Calu3 (cell line): Measurements from ENCODE around the gene MSX2. TPM values are rescaled to one million over a fixed set of nuclear protein-coding genes. Genes with fewer than 3 reads are reported as not detected.

Experiments
- BruUV-seq: library from RNA; stranded (reverse); fragments of 400-500 nt; replicated peaks from 2 replicates; lab custom pipeline; 2021; lab: Mats Ljungman, UMichigan
- CTCF ChIA-PET: fragments of 300-600 bp; sonication (Branson Sonifier 250); formaldehyde crosslinking; loops from one replicate; lab custom pipeline; 2022; ENCODE audit warnings: antibody characterized with exemption; lab: Charles Lee
- DNase-seq: peaks from one replicate; pipeline ENCODE4 v3.0.0; 2022
- H3K27ac Mint-ChIP-seq: one replicate; pipeline ENCODE4 v1.8.0; 2022; ENCODE audit warnings: mixed read lengths; ENCODE audit not compliant: unreplicated experiment
- H3K27me3 Mint-ChIP-seq: one replicate; pipeline ENCODE4 v1.8.0; 2022; ENCODE audit warnings: mixed read lengths; ENCODE audit not compliant: unreplicated experiment
- H3K36me3 Mint-ChIP-seq: one replicate; pipeline ENCODE4 v1.8.0; 2022; ENCODE audit warnings: mild to moderate bottlenecking, moderate library complexity, mixed read lengths; ENCODE audit not compliant: insufficient read depth, unreplicated experiment
- H3K4me1 Mint-ChIP-seq: one replicate; pipeline ENCODE4 v1.8.0; 2022; ENCODE audit warnings: mild to moderate bottlenecking, low read depth, mixed read lengths; ENCODE audit not compliant: unreplicated experiment
- H3K4me3 Mint-ChIP-seq: one replicate; pipeline ENCODE4 v1.8.0; 2022; ENCODE audit warnings: mild to moderate bottlenecking, low read depth, moderate library complexity, mixed read lengths; ENCODE audit not compliant: unreplicated experiment
- H3K9me3 Mint-ChIP-seq: one replicate; pipeline ENCODE4 v1.8.0; 2022; ENCODE audit warnings: low read depth, mixed read lengths; ENCODE audit not compliant: unreplicated experiment
- intact Hi-C: fragments of 100-400 bp; cut with micrococcal nuclease; formaldehyde crosslinking; loops from one replicate; pipeline ENCODE4 v1.10.0; 2022; ENCODE audit not compliant: unreplicated experiment
- total RNA-seq: library from RNA; stranded (reverse); gene quantifications from 2 replicates; pipeline ENCODE4 v1.2.3, GENCODE V29; 2022
- TF ChIP-seq, protein P1 (sequence below): fragments of 200-600 bp; IDR thresholded peaks from one replicate; pipeline ENCODE4 v1.8.0; 2022; ENCODE audit warnings: antibody characterized with exemption; ENCODE audit not compliant: unreplicated experiment

The MSX2 gene
- total RNA-seq, 1 experiment from 2014 or later, result 8.4 TPM

DNA sequence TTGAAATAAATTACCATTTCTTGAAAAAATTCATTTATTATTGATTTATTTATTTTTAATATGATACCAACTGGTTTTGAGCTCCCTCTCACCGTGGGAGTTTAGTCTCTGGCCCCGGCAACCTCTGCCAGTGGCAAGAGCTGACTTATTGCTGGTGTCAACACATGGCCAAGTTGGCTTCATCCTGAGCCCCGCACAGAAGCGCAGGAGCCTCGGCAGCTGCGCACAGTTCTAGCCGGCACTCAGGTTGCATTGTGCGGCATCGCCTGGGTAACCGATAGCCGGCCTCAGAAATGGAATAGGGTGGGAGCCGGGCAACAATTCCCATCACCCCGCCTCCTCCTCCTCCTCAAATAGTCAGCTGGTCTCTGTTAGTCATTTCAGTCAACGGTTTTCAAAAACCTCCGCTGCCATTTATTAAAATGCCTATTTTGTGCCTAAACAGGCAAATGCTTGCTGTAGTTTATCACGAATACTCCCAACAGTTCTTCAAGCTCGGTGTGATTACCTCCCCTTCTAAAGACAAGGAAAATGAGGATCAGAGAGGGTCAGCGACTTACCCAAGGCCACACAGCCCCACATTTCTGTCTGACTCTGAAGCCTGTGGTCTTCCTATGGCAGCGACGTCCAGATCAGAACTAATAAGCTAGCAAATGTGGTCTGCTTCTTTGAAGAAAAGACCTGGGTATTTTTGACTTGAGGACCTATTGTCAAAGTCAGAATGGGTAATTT is 15.7 kb upstream of the MSX2 start:
- Mint-ChIP-seq H3K4me3 (no peak overlapping the region), H3K27ac (no peak overlapping the region), H3K9me3 (no peaks in the 10 kb centered on the region), H3K36me3 (no peaks in the 10 kb centered on the region), H3K27me3 (peaks cover 40% of the 10 kb centered on the region), H3K4me1 (no peaks in the 10 kb centered on the region)
- intact Hi-C loops, result no loop called here
- CTCF ChIA-PET, result no interaction called here
- no peak for DNase-seq
- TF ChIP-seq, protein P1, sequence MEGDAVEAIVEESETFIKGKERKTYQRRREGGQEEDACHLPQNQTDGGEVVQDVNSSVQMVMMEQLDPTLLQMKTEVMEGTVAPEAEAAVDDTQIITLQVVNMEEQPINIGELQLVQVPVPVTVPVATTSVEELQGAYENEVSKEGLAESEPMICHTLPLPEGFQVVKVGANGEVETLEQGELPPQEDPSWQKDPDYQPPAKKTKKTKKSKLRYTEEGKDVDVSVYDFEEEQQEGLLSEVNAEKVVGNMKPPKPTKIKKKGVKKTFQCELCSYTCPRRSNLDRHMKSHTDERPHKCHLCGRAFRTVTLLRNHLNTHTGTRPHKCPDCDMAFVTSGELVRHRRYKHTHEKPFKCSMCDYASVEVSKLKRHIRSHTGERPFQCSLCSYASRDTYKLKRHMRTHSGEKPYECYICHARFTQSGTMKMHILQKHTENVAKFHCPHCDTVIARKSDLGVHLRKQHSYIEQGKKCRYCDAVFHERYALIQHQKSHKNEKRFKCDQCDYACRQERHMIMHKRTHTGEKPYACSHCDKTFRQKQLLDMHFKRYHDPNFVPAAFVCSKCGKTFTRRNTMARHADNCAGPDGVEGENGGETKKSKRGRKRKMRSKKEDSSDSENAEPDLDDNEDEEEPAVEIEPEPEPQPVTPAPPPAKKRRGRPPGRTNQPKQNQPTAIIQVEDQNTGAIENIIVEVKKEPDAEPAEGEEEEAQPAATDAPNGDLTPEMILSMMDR, result no peak
- no TSS peak for BruUV-seq

DNA sequence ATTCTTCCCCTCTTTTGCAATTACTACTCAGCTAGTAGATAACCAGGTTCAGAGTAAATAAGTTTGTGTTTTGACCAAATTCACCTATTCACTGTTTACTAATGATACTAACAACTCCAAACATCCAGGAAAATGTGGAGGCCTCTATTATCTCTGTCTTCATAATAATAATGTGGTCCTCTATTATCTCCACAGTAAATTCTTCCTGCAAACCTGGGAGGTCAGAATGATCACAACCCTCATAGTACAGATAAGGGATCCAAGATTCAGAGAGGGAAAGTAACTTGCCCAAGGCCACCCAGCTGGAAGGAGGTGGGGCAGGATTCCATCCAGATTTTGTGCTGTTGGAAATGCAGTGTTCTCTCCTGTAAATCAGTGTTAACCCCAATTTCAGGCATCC is 9.6 kb upstream of the MSX2 start:
- Mint-ChIP-seq H3K9me3 (no peaks in the 10 kb centered on the region), H3K4me3 (no peak overlapping the region), H3K4me1 (no peaks in the 10 kb centered on the region), H3K27ac (no peak overlapping the region), H3K27me3 (peaks cover 17% of the 10 kb centered on the region), H3K36me3 (no peaks in the 10 kb centered on the region)
- no TSS peak for BruUV-seq
- TF ChIP-seq, protein P1, result no peak
- DNase-seq, result no peak
- CTCF ChIA-PET, result no interaction called here
- intact Hi-C loops, result no loop called here

- CTCF ChIA-PET, result no interaction called here
Observed at GRCh38 chr5:174715804-174716203, 8.6 kb upstream of the MSX2 start.

GRCh38 chr5:174717826-174718455 is 6.4 kb upstream of the MSX2 start:
- Mint-ChIP-seq H3K36me3 (no peaks in the 10 kb centered on the region), H3K4me3 (no peak overlapping the region), H3K9me3 (no peaks in the 10 kb centered on the region), H3K27ac (no peak overlapping the region), H3K4me1 (no peaks in the 10 kb centered on the region), H3K27me3 (peaks cover 49% of the 10 kb centered on the region)
- CTCF ChIA-PET, result interaction anchor here (0.8 to 1.5 kb wide), 2 partner anchors 20 to 299 kb away, joined by 3 read pairs; no protein-coding TSS in a partner anchor
- no peak for DNase-seq
- BruUV-seq, result no TSS peak
- intact Hi-C loops, result no loop called here
- TF ChIP-seq, protein P1, result no peak

More at GRCh38 chr5:174715804-174716203, 8.6 kb upstream of the MSX2 start:
- TF ChIP-seq, protein P1, result no peak
- no peaks in the 10 kb centered on the region for H3K4me1 Mint-ChIP-seq
- peaks cover 27% of the 10 kb centered on the region for H3K27me3 Mint-ChIP-seq
- intact Hi-C loops, result no loop called here
- no peak overlapping the region for H3K4me3 Mint-ChIP-seq
- no TSS peak for BruUV-seq
- H3K9me3 Mint-ChIP-seq, result no peaks in the 10 kb centered on the region
- no peak for DNase-seq
- H3K27ac Mint-ChIP-seq, result no peak overlapping the region
- no peaks in the 10 kb centered on the region for H3K36me3 Mint-ChIP-seq
